Measurements from ENCODE around the gene FBXO28.

DNA sequence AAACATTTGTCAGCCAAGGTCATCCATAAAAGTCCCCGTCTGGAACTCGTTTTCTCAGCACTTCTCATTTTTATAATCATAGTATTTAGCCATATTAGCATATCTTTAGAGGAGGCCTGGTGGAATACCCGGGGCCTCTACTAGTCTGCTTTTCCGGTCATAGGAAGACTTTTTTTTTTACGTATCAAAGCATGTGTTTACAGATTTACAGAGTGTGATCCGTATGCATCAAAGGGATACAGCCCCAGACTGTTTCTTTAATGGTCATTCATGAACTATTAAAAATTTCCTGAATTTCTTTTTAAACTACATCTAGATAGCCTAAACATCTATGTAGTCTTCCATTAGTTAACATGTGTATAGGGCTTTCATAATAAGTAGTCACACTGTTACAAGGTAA lies 45.6 kb downstream of the FBXO28 start:
- no peak for TF ChIP-seq EP300 (IDR thresholded peaks at IDR 0.05)
- TF ChIP-seq, protein P1, sequence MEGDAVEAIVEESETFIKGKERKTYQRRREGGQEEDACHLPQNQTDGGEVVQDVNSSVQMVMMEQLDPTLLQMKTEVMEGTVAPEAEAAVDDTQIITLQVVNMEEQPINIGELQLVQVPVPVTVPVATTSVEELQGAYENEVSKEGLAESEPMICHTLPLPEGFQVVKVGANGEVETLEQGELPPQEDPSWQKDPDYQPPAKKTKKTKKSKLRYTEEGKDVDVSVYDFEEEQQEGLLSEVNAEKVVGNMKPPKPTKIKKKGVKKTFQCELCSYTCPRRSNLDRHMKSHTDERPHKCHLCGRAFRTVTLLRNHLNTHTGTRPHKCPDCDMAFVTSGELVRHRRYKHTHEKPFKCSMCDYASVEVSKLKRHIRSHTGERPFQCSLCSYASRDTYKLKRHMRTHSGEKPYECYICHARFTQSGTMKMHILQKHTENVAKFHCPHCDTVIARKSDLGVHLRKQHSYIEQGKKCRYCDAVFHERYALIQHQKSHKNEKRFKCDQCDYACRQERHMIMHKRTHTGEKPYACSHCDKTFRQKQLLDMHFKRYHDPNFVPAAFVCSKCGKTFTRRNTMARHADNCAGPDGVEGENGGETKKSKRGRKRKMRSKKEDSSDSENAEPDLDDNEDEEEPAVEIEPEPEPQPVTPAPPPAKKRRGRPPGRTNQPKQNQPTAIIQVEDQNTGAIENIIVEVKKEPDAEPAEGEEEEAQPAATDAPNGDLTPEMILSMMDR (IDR thresholded peaks at IDR 0.05), result no peak
